Tibial nerve (tissue), 4 donors: ENCODE results near the gene CD58.
"Not testable (repeated sequence)": the region's sequence is repeated elsewhere in the genome, so short reads cannot be mapped to it uniquely, and the experiment has no call there.

ENCODE experiments used
- CTCF ChIP-seq, 5 experiments: fragments of 200-600 bp in 3 of 5; fragments of 450-650 bp in 2 of 5; sonication (generic) in 3 of 5; IDR thresholded peaks; one replicate each; pipeline ENCODE4 v1.5.1; 2016 to 2019; ENCODE audit warnings: antibody characterized with exemption in 5 of 5, mild to moderate bottlenecking in 3 of 5, moderate library complexity in 2 of 5
- EP300 ChIP-seq, 2 donors: sonication (generic); formaldehyde crosslinking; IDR thresholded peaks; one replicate each; pipeline ENCODE4 v1.6.1; 2017; ENCODE audit warnings: antibody characterized with exemption in 2 of 2, mild to moderate bottlenecking in 1 of 2
- POLR2A ChIP-seq, 2 donors: fragments of 450-650 bp; IDR thresholded peaks; one replicate each; pipeline ENCODE4 v1.6.1; 2017; ENCODE audit warnings: antibody characterized with exemption in 2 of 2, mild to moderate bottlenecking in 2 of 2, moderate library complexity in 2 of 2

- TF ChIP-seq CTCF, POLR2A, EP300 (IDR thresholded peaks at IDR 0.05): not testable (repeated sequence)
Observed at GRCh38 chr1:116603646-116604045, 32.8 kb upstream of the CD58 start.
